ENCODE data around the gene RNF157.

- TF ChIP-seq, protein P1, sequence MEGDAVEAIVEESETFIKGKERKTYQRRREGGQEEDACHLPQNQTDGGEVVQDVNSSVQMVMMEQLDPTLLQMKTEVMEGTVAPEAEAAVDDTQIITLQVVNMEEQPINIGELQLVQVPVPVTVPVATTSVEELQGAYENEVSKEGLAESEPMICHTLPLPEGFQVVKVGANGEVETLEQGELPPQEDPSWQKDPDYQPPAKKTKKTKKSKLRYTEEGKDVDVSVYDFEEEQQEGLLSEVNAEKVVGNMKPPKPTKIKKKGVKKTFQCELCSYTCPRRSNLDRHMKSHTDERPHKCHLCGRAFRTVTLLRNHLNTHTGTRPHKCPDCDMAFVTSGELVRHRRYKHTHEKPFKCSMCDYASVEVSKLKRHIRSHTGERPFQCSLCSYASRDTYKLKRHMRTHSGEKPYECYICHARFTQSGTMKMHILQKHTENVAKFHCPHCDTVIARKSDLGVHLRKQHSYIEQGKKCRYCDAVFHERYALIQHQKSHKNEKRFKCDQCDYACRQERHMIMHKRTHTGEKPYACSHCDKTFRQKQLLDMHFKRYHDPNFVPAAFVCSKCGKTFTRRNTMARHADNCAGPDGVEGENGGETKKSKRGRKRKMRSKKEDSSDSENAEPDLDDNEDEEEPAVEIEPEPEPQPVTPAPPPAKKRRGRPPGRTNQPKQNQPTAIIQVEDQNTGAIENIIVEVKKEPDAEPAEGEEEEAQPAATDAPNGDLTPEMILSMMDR (IDR thresholded peaks at IDR 0.05), result no peak
- TF ChIP-seq POLR2AphosphoS5 (IDR thresholded peaks at IDR 0.05; ENCODE audit: low read depth, low read length) (no peak), TCF7L2 (IDR thresholded peaks at IDR 0.05; ENCODE audit: low read depth, low read length) (no peak), REST (IDR thresholded peaks at IDR 0.05; ENCODE audit: insufficient read depth in 1 of 2, low read depth in 2 of 2, low read length in 1 of 2) (no peak)
Measured at GRCh38 chr17:76271669-76272540, 31.6 kb upstream of the RNF157 start.

Measured in Panc1 (cell line).